CD4-positive, alpha-beta T cell treated with Interleukin-12 subunit alpha and Interleukin-12 subunit beta, for 1 hour (primary cell): ENCODE results near the gene RBM20.
"Not testable (repeated sequence)": the region's sequence is repeated elsewhere in the genome, so short reads cannot be mapped to it uniquely, and the experiment has no call there.

ENCODE experiments used
- DNase-seq: peaks from one replicate; pipeline ENCODE4 v3.0.0-alpha.2; 2020

RBM20 gene

GRCh38 chr10:110708776-110709443, 64.8 kb downstream of the RBM20 start:
- no peak for DNase-seq

GRCh38 chr10:110709444-110709828, 65.3 kb downstream of the RBM20 start:
- DNase-seq = no peak

DNA sequence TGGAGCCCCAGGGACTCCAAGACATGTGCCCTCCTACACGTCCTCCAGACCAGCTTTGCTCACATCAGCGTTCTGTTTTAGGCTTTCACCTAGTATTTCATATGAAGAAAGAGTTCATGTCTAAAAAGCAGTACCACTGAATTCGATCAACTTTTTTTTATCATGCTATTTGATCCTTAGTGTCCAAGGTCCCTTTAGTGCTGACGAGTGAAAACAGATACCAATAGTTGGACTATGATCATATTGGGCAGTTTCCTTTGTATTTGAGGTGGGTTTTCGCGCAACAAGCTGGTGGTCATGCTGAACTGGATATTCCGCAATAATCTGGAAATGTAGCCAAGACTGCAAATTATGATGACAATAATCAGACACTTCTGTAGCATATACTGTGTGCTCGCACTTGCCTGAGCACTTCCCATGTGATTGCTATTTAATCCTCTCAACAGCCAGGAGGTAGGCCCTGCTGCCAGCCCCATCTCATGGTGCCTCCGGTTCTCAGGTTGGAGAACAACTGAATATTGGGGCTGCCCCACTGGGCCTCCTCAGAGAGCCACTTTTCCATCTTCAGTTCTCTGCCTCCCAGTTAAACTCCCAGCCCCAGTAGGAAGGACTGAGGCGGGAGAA, 65.9 kb downstream of the RBM20 start:
- DNase-seq = no peak

GRCh38 chr10:110710621-110711020, 66.5 kb downstream of the RBM20 start:
- DNase-seq = no peak

DNA sequence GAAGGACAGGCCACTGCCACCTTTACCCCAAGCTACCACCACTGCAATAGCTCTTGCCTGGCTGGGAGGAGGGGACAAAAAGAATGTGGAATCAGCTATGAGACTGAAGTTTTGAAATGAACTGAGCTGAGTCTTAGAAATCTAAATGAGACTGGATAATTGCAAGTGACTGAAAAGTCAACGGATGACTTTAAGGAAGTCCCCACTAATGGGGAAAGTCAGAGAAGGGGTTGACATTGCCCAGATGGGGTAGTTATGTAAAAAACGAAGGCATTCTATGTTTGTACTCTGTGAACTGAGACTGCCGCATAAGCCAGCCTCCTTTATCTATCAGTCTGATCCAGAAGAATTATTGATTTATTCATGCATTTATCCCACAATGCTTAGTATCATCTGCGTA, 67.2 kb downstream of the RBM20 start:
- DNase-seq = no peak

GRCh38 chr10:110714356-110714755, 70.2 kb downstream of the RBM20 start:
- DNase-seq = no peak

- DNase-seq = no peak
Measured at GRCh38 chr10:110717781-110718589, 73.8 kb downstream of the RBM20 start.

DNA sequence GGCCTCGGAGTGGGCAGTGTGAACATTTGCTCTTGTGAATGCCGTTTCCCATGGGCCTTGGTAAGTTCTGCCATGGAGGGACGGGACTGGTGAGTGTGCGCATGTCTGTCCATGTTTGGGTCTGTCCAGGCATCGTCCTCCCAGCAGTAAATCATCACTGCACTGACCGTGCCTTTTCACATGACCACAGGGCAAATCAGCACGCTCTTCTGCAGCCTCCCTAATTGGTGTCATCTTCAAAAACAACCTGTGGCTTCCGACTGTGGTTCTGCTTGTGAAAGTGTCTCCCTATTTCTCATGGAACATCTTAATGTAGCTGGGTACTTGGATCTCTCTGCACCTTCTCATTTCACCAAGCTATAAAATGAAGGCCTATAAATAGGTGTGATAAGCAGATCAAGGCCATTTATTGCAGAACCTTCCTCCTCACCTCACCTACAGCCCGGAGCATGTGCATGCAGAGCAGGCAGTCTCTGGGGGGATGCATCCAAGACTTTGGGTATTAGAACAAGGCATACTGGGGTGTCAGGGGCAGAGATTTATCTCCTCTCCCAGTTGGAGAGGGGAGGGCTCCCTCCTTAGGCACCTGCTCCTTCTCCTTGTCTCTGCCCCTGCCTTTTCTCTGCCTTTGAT, 77.4 kb downstream of the RBM20 start:
- no peak for DNase-seq

DNA sequence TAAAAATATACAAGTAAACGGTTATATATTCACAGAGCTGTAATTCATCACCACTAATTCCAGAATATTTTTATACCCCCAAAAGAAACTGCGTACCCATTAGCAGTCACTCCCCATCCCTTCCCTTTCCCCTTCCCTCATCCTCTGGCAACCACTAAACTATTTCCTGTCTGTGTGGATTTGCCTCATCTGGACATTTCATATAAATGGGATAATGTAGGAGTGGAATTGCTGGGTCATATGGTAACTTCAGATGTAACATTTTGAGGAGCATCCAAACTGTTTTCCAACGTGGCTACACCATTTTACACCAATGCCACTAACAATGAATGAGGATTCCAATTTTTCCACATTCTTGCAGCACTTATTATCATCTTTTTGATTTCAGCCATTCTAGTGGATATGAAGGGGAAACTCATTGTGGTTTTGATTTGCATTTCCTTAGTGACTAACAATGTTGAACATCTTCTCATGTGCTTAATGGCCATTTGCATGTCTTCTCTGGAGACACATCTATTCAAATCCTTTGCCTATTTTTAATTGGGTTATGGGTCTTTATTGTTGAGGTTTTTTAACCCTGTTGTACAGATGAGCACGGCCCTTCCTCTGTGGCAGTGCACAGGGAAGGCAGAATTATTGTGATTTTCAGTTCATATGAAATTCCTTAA, 79.2 kb downstream of the RBM20 start:
- no peak for DNase-seq

GRCh38 chr10:110724116-110724921, 80.2 kb downstream of the RBM20 start:
- DNase-seq = peak; percentile 15

DNA sequence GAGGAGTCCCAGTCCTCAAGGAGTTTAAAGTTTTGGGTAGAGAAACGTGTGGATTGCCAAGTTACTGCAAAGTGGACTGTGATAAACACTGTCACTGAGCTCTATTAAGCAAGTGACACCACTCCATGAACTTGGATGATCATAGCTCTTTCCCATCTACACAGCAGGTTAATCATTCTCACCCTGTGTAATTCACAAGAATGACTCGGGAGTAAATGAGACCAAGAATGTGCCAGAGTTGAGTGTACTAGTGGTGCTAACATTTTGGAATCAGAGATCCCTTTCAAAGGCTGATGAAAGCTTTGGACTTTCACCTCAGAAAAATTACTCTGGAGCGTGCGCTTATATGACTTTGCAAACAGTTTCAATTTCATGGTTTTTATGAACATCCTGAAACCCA, 80.8 kb downstream of the RBM20 start:
- DNase-seq = no peak

DNA sequence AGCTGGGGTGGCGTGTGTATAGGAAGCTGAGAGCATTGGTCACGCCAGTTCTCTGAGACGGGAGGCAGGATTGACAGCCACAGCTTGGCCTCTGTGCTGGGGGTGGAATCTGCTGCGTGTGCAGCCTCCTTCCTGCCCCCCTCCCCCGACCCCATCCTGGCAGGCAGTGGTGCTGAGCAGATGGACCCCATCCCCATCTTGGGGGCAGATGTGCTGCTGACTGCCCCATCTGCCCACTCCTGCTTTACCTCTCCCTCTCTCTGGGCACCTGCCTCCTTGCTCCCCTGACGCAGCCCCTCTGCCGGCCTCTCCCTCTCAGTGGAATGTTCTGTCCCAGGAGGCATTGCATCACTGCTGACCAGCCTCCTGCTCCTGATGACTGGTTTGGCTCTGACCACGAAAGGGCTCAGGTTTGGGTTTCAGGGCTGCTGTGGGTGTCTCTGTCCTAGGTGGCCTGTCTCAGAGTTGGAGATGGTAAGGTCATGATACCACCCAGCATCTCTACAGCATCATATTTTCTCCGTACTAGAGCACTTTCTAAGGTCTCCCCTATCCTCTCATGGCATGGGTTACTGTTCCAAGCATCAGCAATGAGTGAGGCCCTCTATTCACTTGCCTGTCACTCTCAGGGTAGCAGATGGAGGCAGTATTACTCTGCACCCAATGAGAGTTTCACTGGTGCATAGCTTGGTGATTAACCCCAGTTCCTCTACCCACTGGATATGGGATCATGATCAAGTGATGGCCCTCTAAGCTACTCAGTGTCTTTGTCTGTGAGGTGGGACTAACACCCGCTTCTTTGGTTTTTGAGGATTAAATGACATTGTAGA, 81.9 kb downstream of the RBM20 start:
- no peak for DNase-seq

- not testable (repeated sequence) for DNase-seq
Measured at GRCh38 chr10:110727785-110728184, 83.6 kb downstream of the RBM20 start.

- DNase-seq = no peak
Measured at GRCh38 chr10:110730345-110731050, 86.4 kb downstream of the RBM20 start.

GRCh38 chr10:110733218-110733952, 89.2 kb downstream of the RBM20 start:
- no peak for DNase-seq

DNA sequence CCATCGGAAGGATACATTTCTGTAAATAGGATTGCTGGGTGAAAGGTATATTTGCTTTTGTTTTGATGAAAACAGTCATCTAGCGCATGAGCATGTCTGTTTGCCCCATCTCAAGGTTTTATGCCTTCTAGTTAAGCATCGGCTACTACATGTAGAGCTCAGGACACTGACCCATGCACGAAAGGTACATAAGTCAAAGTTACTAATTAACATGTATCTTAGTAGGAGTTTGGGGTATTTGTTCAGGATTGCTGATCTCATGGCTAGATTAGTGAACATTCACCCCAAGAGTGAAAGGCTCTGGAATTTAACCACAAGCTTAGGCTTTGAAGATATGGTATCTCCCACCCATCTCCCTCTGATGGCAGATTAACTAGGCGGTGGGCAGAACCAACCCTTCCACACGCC, 91.5 kb downstream of the RBM20 start:
- no peak for DNase-seq

DNA sequence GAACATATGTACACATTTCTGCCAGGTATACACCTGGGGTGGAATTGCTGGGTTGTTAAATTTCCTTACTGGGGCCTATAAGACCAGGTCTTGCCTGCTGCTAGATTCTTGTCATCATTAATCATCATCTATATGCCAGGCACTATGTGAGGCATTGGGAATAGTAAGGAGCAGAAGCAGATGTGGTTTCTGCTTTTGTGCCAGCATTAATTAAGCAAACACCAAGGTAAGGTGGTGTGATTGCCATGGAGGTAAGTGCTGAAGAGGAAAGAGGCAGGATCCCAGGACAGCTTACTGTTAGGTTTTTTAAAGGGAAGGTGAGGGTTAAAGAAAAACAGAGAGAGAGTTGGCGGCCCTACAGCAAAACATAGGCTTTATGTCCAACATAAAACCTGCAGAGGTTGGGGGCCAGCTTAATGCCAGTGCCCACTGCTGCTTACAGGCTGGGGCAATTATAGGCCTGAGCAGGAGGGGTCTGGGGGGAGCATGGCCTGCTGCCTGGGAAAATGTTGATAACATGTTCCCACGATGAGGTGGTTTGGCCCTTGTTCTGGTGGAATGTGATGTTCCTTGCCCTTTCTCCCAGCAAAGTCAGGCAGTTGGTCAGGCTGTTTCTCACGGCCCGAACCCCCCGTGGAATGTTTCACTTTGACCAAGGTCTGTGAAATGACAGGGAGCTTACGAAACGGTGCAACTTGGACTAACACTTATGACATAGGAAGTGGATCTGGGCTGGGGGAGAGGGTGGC, 93.9 kb downstream of the RBM20 start:
- DNase-seq = no peak

GRCh38 chr10:110739811-110740271, 95.7 kb downstream of the RBM20 start:
- DNase-seq = no peak

GRCh38 chr10:110742801-110743200, 98.7 kb downstream of the RBM20 start:
- DNase-seq = no peak
